Measurements from ENCODE around the gene GLP2R.

GRCh38 chr17:9805769-9806168, 20.0 kb upstream of the GLP2R start:
- TF ChIP-seq, protein P1, sequence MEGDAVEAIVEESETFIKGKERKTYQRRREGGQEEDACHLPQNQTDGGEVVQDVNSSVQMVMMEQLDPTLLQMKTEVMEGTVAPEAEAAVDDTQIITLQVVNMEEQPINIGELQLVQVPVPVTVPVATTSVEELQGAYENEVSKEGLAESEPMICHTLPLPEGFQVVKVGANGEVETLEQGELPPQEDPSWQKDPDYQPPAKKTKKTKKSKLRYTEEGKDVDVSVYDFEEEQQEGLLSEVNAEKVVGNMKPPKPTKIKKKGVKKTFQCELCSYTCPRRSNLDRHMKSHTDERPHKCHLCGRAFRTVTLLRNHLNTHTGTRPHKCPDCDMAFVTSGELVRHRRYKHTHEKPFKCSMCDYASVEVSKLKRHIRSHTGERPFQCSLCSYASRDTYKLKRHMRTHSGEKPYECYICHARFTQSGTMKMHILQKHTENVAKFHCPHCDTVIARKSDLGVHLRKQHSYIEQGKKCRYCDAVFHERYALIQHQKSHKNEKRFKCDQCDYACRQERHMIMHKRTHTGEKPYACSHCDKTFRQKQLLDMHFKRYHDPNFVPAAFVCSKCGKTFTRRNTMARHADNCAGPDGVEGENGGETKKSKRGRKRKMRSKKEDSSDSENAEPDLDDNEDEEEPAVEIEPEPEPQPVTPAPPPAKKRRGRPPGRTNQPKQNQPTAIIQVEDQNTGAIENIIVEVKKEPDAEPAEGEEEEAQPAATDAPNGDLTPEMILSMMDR (IDR thresholded peaks at IDR 0.05 in 4 of 5, conservative IDR thresholded peaks at IDR 0.05 in 1 of 5), result no peak
- no peak for TF ChIP-seq POLR2A (IDR thresholded peaks at IDR 0.05)

All from gastrocnemius medialis (tissue), 4 donors.